Activated CD8-positive, alpha-beta memory T cell treated with anti-CD3 and anti-CD28 coated beads, Interleukin-2, amount 10 ng/mL, durations not matched to agents 7 days and 5 days (primary cell): Measurements from ENCODE around the gene CNTLN. TPM values are rescaled to one million over a fixed set of nuclear protein-coding genes. Genes with fewer than 3 reads are reported as not detected.
"Not testable (repeated sequence)": the region's sequence is repeated elsewhere in the genome, so short reads cannot be mapped to it uniquely, and the experiment has no call there.

ENCODE experiments used
- ATAC-seq: fragments of 150-1000 bp; cut with Tn5 transposase; one replicate; pipeline ENCODE4 v1.10.0; 2021; ENCODE audit warnings: moderate library complexity
- CTCF ChIA-PET: fragments of 350-600 bp; sonication (Branson Sonifier 250); formaldehyde crosslinking; loops from one replicate; lab custom pipeline; 2021; ENCODE audit warnings: antibody characterized with exemption; lab: Charles Lee
- DNase-seq: peaks from one replicate; pipeline ENCODE4 v3.0.0-alpha.2; 2020
- H3K27ac Mint-ChIP-seq: one replicate; pipeline ENCODE4 v1.8.0; 2021; ENCODE audit warnings: mild to moderate bottlenecking, mixed read lengths
- H3K27me3 Mint-ChIP-seq: one replicate; pipeline ENCODE4 v1.8.0; 2021; ENCODE audit warnings: mixed read lengths
- H3K36me3 Mint-ChIP-seq: one replicate; pipeline ENCODE4 v1.8.0; 2021; ENCODE audit warnings: mild to moderate bottlenecking, mixed read lengths
- H3K4me1 Mint-ChIP-seq: one replicate; pipeline ENCODE4 v1.8.0; 2021; ENCODE audit warnings: mixed read lengths
- H3K4me3 Mint-ChIP-seq: one replicate; pipeline ENCODE4 v1.8.0; 2021; ENCODE audit warnings: mild to moderate bottlenecking, moderate library complexity, mixed read lengths
- H3K9me3 Mint-ChIP-seq: one replicate; pipeline ENCODE4 v1.8.0; 2022; ENCODE audit warnings: low read depth, mixed read lengths
- total RNA-seq, 2 experiments: library from RNA; stranded (reverse); gene quantifications; one replicate each; pipeline ENCODE4 v1.2.3, GENCODE V29; 2021

The CNTLN gene
- total RNA-seq, 2 experiments from 2014 or later = 0.18 to 0.73 TPM

GRCh38 chr9:17290673-17291072 is 155.8 kb downstream of the CNTLN start:
- ATAC-seq, CTCF ChIA-PET, H3K27me3 Mint-ChIP-seq, H3K4me3 Mint-ChIP-seq, H3K27ac Mint-ChIP-seq, DNase-seq, H3K4me1 Mint-ChIP-seq, H3K36me3 Mint-ChIP-seq: not testable (repeated sequence)
- H3K9me3 Mint-ChIP-seq = peaks cover 11% of the 10 kb centered on the region

GRCh38 chr9:17291766-17292165 is 156.9 kb downstream of the CNTLN start:
- Mint-ChIP-seq H3K27ac (no peak overlapping the region), H3K4me3 (no peak overlapping the region), H3K36me3 (no peaks in the 10 kb centered on the region), H3K4me1 (no peaks in the 10 kb centered on the region), H3K27me3 (no peaks in the 10 kb centered on the region), H3K9me3 (peaks cover 19% of the 10 kb centered on the region)
- ATAC-seq (no peak), DNase-seq (no peak)
- CTCF ChIA-PET = no interaction called here

- H3K27me3 Mint-ChIP-seq = no peaks in the 10 kb centered on the region
- peaks cover 19% of the 10 kb centered on the region for H3K9me3 Mint-ChIP-seq
- DNase-seq = no peak
- no peaks in the 10 kb centered on the region for H3K36me3 Mint-ChIP-seq
- H3K4me3 Mint-ChIP-seq = no peak overlapping the region
- no peak overlapping the region for H3K27ac Mint-ChIP-seq
- no peak for ATAC-seq
- H3K4me1 Mint-ChIP-seq = no peaks in the 10 kb centered on the region
- CTCF ChIA-PET = no interaction called here
Measured at GRCh38 chr9:17293685-17294084, 158.8 kb downstream of the CNTLN start.

- no peaks in the 10 kb centered on the region for H3K4me1 Mint-ChIP-seq
- no peak for ATAC-seq
- H3K36me3 Mint-ChIP-seq = no peaks in the 10 kb centered on the region
- H3K9me3 Mint-ChIP-seq = peaks cover 19% of the 10 kb centered on the region
- no peaks in the 10 kb centered on the region for H3K27me3 Mint-ChIP-seq
- CTCF ChIA-PET = no interaction called here
- H3K27ac Mint-ChIP-seq = no peak overlapping the region
- no peak overlapping the region for H3K4me3 Mint-ChIP-seq
- no peak for DNase-seq
Measured at GRCh38 chr9:17294822-17295624, 160.2 kb downstream of the CNTLN start.

GRCh38 chr9:17315341-17315740 is 180.5 kb downstream of the CNTLN start:
- H3K27me3 Mint-ChIP-seq = no peaks in the 10 kb centered on the region
- no peaks in the 10 kb centered on the region for H3K4me1 Mint-ChIP-seq

GRCh38 chr9:17318821-17319320 is 184.0 kb downstream of the CNTLN start:
- H3K27ac Mint-ChIP-seq = no peak overlapping the region
- CTCF ChIA-PET = no interaction called here
- no peaks in the 10 kb centered on the region for H3K4me1 Mint-ChIP-seq
- DNase-seq = no peak
- no peaks in the 10 kb centered on the region for H3K27me3 Mint-ChIP-seq
- H3K36me3 Mint-ChIP-seq = no peaks in the 10 kb centered on the region
- no peak for ATAC-seq
- H3K4me3 Mint-ChIP-seq = no peak overlapping the region
- H3K9me3 Mint-ChIP-seq = peaks cover 11% of the 10 kb centered on the region

More at GRCh38 chr9:17315341-17315740, 180.5 kb downstream of the CNTLN start:
- H3K27ac Mint-ChIP-seq = no peak overlapping the region
- H3K9me3 Mint-ChIP-seq = peaks cover 8% of the 10 kb centered on the region
- DNase-seq (no peak), ATAC-seq (no peak)
- CTCF ChIA-PET = no interaction called here
- H3K36me3 Mint-ChIP-seq = no peaks in the 10 kb centered on the region
- H3K4me3 Mint-ChIP-seq = no peak overlapping the region

GRCh38 chr9:17319864-17320263 is 185.0 kb downstream of the CNTLN start:
- H3K27ac Mint-ChIP-seq = no peak overlapping the region
- H3K36me3 Mint-ChIP-seq = no peaks in the 10 kb centered on the region
- DNase-seq (no peak), ATAC-seq (no peak)
- H3K4me3 Mint-ChIP-seq = no peak overlapping the region
- H3K27me3 Mint-ChIP-seq = no peaks in the 10 kb centered on the region
- H3K4me1 Mint-ChIP-seq = no peaks in the 10 kb centered on the region
- CTCF ChIA-PET = no interaction called here
- peaks cover 11% of the 10 kb centered on the region for H3K9me3 Mint-ChIP-seq

GRCh38 chr9:17322882-17323864 is 188.3 kb downstream of the CNTLN start:
- H3K27ac Mint-ChIP-seq = no peak overlapping the region
- H3K36me3 Mint-ChIP-seq = no peaks in the 10 kb centered on the region
- CTCF ChIA-PET = no interaction called here
- DNase-seq (no peak), ATAC-seq (no peak)
- peaks cover 3% of the 10 kb centered on the region for H3K9me3 Mint-ChIP-seq
- H3K27me3 Mint-ChIP-seq = no peaks in the 10 kb centered on the region
- H3K4me1 Mint-ChIP-seq = no peaks in the 10 kb centered on the region
- H3K4me3 Mint-ChIP-seq = no peak overlapping the region

GRCh38 chr9:17328331-17328730 is 193.5 kb downstream of the CNTLN start:
- CTCF ChIA-PET = no interaction called here
- no peaks in the 10 kb centered on the region for H3K4me1 Mint-ChIP-seq
- H3K36me3 Mint-ChIP-seq = no peaks in the 10 kb centered on the region
- H3K27me3 Mint-ChIP-seq = no peaks in the 10 kb centered on the region
- no peak overlapping the region for H3K27ac Mint-ChIP-seq
- DNase-seq (no peak), ATAC-seq (no peak)
- no peak overlapping the region for H3K4me3 Mint-ChIP-seq
- no peaks in the 10 kb centered on the region for H3K9me3 Mint-ChIP-seq

- Mint-ChIP-seq H3K4me3 (no peak overlapping the region), H3K4me1 (no peaks in the 10 kb centered on the region), H3K27me3 (no peaks in the 10 kb centered on the region), H3K27ac (no peak overlapping the region), H3K36me3 (no peaks in the 10 kb centered on the region), H3K9me3 (no peaks in the 10 kb centered on the region)
- CTCF ChIA-PET = no interaction called here
- DNase-seq (no peak), ATAC-seq (no peak)
Measured at GRCh38 chr9:17330097-17330496, 195.3 kb downstream of the CNTLN start.

GRCh38 chr9:17332115-17332514 is 197.3 kb downstream of the CNTLN start:
- ATAC-seq (no peak), DNase-seq (no peak)
- CTCF ChIA-PET = no interaction called here
- no peaks in the 10 kb centered on the region for H3K27me3 Mint-ChIP-seq
- no peaks in the 10 kb centered on the region for H3K9me3 Mint-ChIP-seq
- no peaks in the 10 kb centered on the region for H3K4me1 Mint-ChIP-seq
- no peaks in the 10 kb centered on the region for H3K36me3 Mint-ChIP-seq
- H3K27ac Mint-ChIP-seq = no peak overlapping the region
- no peak overlapping the region for H3K4me3 Mint-ChIP-seq

- CTCF ChIA-PET = no interaction called here
- ATAC-seq (no peak), DNase-seq (no peak)
- Mint-ChIP-seq H3K9me3 (no peaks in the 10 kb centered on the region), H3K36me3 (no peaks in the 10 kb centered on the region), H3K4me3 (no peak overlapping the region), H3K27ac (no peak overlapping the region), H3K27me3 (no peaks in the 10 kb centered on the region), H3K4me1 (no peaks in the 10 kb centered on the region)
Measured at GRCh38 chr9:17339156-17339555, 204.3 kb downstream of the CNTLN start.

- CTCF ChIA-PET = no interaction called here
- no peak overlapping the region for H3K4me3 Mint-ChIP-seq
- peaks cover 5% of the 10 kb centered on the region for H3K9me3 Mint-ChIP-seq
- DNase-seq = no peak
- no peaks in the 10 kb centered on the region for H3K36me3 Mint-ChIP-seq
- no peaks in the 10 kb centered on the region for H3K4me1 Mint-ChIP-seq
- H3K27ac Mint-ChIP-seq = no peak overlapping the region
- H3K27me3 Mint-ChIP-seq = no peaks in the 10 kb centered on the region
- ATAC-seq = no peak
Measured at GRCh38 chr9:17342696-17343095, 207.9 kb downstream of the CNTLN start.
